ENCODE results near the gene PRKCSH. TPM values are rescaled to one million over a fixed set of nuclear protein-coding genes. Genes with fewer than 3 reads are reported as not detected.

The PRKCSH gene
- polyA plus RNA-seq, 3 donors, result 24.9 to 172 (median 28.4) TPM

DNA sequence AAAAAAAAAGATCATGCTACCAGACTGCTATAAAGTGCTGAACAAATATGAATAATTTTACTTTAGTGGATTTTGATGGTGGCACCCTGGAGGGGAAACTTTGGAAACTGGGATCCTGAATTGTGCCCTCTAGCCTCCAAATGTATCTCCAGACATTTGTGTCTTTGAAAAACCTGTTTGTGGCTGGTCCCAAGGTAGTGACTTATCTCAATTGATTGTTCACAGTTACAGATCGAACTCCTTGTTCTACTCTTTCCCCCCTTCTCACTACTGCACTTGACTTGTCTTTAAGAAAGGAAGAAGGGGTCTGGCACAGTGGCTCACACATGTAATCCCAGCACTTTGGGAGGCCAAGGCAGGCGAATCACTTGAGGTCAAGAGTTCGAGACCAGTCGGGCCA, 26.8 kb upstream of the PRKCSH start:
- Histone ChIP-seq H3K4me3 (replicated peaks in 1 of 3; ENCODE audit: low read depth in 2 of 3, low read length in 3 of 3) (no peak overlapping the region), H3K79me2 (ENCODE audit: insufficient read depth, low read length) (no peaks in the 10 kb centered on the region), H3K4me1 (ENCODE audit: control insufficient read depth in 1 of 2, insufficient read depth in 2 of 2, low read length in 2 of 2) (peaks cover 14 to 16% of the 10 kb centered on the region in 2 donors), H3K4me2 (replicated peaks; ENCODE audit: extremely low read depth, low read length, poor library complexity, severe bottlenecking) (no peak overlapping the region), H3K27me3 (ENCODE audit: control insufficient read depth in 2 of 2, insufficient read depth in 2 of 2, low read length in 2 of 2) (peaks cover 0 to 6% of the 10 kb centered on the region in 2 donors), H4K20me1 (ENCODE audit: insufficient read depth, low read length) (no peaks in the 10 kb centered on the region), H3K9me3 (replicated peaks in 1 of 2; ENCODE audit: control insufficient read depth in 1 of 2, insufficient read depth in 1 of 2, low read length in 2 of 2) (no peaks in the 10 kb centered on the region), H3K36me3 (replicated peaks in 1 of 2; ENCODE audit: control insufficient read depth in 1 of 2, insufficient read depth in 2 of 2, low read length in 2 of 2) (no peaks in the 10 kb centered on the region), H2AFZ (ENCODE audit: insufficient read depth, low read depth, low read length, poor library complexity, severe bottlenecking) (no peak overlapping the region), H3K9ac (ENCODE audit: insufficient read depth, low read length, poor library complexity, severe bottlenecking) (no peak overlapping the region), H3K27ac (ENCODE audit: low read depth in 1 of 2, low read length in 2 of 2) (no peak overlapping the region)
- Mint-ChIP-seq H3K27me3 (ENCODE audit: low read depth in 3 of 3) (peaks cover 14 to 38% (median 23%) of the 10 kb centered on the region in 3 donors), H3K9me3 (peaks cover 0 to 4% (median 0%) of the 10 kb centered on the region in 7 donors), H3K27ac (peak overlapping the region in 2 of 7 donors; percentile 25 to 57), H3K36me3 (no peaks in the 10 kb centered on the region), H3K4me3 (peak overlapping the region in 1 of 2 donors; percentile 21), H3K4me1 (peaks cover 19% of the 10 kb centered on the region)
- WGBS (ENCODE audit: insufficient coverage), result 80% methylated on average over 1 of the region's 4 CpGs
- TF ChIP-seq, protein P1, sequence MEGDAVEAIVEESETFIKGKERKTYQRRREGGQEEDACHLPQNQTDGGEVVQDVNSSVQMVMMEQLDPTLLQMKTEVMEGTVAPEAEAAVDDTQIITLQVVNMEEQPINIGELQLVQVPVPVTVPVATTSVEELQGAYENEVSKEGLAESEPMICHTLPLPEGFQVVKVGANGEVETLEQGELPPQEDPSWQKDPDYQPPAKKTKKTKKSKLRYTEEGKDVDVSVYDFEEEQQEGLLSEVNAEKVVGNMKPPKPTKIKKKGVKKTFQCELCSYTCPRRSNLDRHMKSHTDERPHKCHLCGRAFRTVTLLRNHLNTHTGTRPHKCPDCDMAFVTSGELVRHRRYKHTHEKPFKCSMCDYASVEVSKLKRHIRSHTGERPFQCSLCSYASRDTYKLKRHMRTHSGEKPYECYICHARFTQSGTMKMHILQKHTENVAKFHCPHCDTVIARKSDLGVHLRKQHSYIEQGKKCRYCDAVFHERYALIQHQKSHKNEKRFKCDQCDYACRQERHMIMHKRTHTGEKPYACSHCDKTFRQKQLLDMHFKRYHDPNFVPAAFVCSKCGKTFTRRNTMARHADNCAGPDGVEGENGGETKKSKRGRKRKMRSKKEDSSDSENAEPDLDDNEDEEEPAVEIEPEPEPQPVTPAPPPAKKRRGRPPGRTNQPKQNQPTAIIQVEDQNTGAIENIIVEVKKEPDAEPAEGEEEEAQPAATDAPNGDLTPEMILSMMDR (IDR thresholded peaks at IDR 0.05), result no peak
- no peak for DNase-seq
- intact Hi-C loops (cut with micrococcal nuclease), result no loop called here

DNA sequence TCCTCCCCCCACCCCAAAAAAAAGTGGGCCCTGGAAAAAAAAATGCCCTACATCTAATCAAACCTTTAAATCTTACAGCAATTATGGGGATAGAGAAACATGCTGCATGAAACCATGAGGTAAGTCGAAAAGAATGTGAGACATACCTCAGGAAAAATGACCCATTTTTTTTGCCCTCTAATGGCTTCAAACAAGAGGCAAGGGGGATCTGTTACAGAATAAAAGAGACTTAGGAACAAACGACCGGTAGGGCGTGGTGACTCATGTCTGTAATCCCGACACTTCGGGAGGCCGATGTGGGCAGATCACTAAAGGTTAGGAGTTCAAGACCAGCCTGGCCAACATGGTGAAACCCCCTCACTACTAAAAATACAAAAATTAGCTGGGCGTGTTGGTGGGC, 24.8 kb upstream of the PRKCSH start:
- no peak overlapping the region for H3K4me3 ChIP-seq (replicated peaks in 1 of 3; ENCODE audit: low read depth in 2 of 3, low read length in 3 of 3)
- H3K36me3 ChIP-seq (replicated peaks in 1 of 2; ENCODE audit: control insufficient read depth in 1 of 2, insufficient read depth in 2 of 2, low read length in 2 of 2), result no peaks in the 10 kb centered on the region
- H2AFZ ChIP-seq (ENCODE audit: insufficient read depth, low read depth, low read length, poor library complexity, severe bottlenecking), result no peak overlapping the region
- H3K4me2 ChIP-seq (replicated peaks; ENCODE audit: extremely low read depth, low read length, poor library complexity, severe bottlenecking), result no peak overlapping the region
- Mint-ChIP-seq H3K36me3 (no peaks in the 10 kb centered on the region), H3K9me3 (peaks cover 0 to 4% (median 0%) of the 10 kb centered on the region in 7 donors), H3K4me1 (peaks cover 19% of the 10 kb centered on the region), H3K27me3 (ENCODE audit: low read depth in 3 of 3) (peaks cover 14 to 45% (median 20%) of the 10 kb centered on the region in 3 donors), H3K27ac (no peak overlapping the region), H3K4me3 (no peak overlapping the region)
- peaks cover 14 to 16% of the 10 kb centered on the region in 2 donors for H3K4me1 ChIP-seq (ENCODE audit: control insufficient read depth in 1 of 2, insufficient read depth in 2 of 2, low read length in 2 of 2)
- no peak for DNase-seq
- TF ChIP-seq, protein P1 (IDR thresholded peaks at IDR 0.05), result no peak
- no peaks in the 10 kb centered on the region for H4K20me1 ChIP-seq (ENCODE audit: insufficient read depth, low read length)
- H3K27ac ChIP-seq (ENCODE audit: low read depth in 1 of 2, low read length in 2 of 2), result no peak overlapping the region
- peaks cover 0 to 7% of the 10 kb centered on the region in 2 donors for H3K27me3 ChIP-seq (ENCODE audit: control insufficient read depth in 2 of 2, insufficient read depth in 2 of 2, low read length in 2 of 2)
- H3K79me2 ChIP-seq (ENCODE audit: insufficient read depth, low read length), result no peaks in the 10 kb centered on the region
- H3K9ac ChIP-seq (ENCODE audit: insufficient read depth, low read length, poor library complexity, severe bottlenecking), result no peak overlapping the region
- H3K9me3 ChIP-seq (replicated peaks in 1 of 2; ENCODE audit: control insufficient read depth in 1 of 2, insufficient read depth in 1 of 2, low read length in 2 of 2), result no peaks in the 10 kb centered on the region
- WGBS (ENCODE audit: insufficient coverage), result 97% methylated on average over 4 of the region's 8 CpGs
- intact Hi-C loops (cut with micrococcal nuclease), result no loop called here
